Endothelial cell of umbilical vein (primary cell): ENCODE data around the gene TYW5.

Experiments
- EZH2 ChIP-seq: IDR thresholded peaks from 2 replicates; pipeline ENCODE4 v1.6.1; 2012; ENCODE audit warnings: borderline replicate concordance, low read depth, mild to moderate bottlenecking, moderate library complexity, low read length, inconsistent platforms; ENCODE audit not compliant: severe bottlenecking
- FOS ChIP-seq: IDR thresholded peaks from 2 replicates; pipeline ENCODE4 v1.6.1; 2011; ENCODE audit warnings: mild to moderate bottlenecking, low read length, moderate library complexity, borderline replicate concordance; ENCODE audit not compliant: insufficient read depth
- GATA2 ChIP-seq: IDR thresholded peaks from 2 replicates; pipeline ENCODE4 v1.7.0; 2011; ENCODE audit warnings: low read depth, mild to moderate bottlenecking, moderate library complexity, mixed read lengths, low read length; ENCODE audit not compliant: insufficient read length, insufficient read depth
- JUN ChIP-seq: IDR thresholded peaks from 2 replicates; pipeline ENCODE4 v1.6.1; 2011; ENCODE audit warnings: borderline replicate concordance, low read depth; ENCODE audit not compliant: insufficient read length, insufficient read depth
- MYC ChIP-seq: IDR thresholded peaks from one replicate; pipeline ENCODE4 v1.6.1; 2011; ENCODE audit warnings: mild to moderate bottlenecking, low read depth, low read length
- POLR2A ChIP-seq: IDR thresholded peaks from 2 replicates; pipeline ENCODE4 v1.6.1; 2012; ENCODE audit warnings: low read depth, mild to moderate bottlenecking, control low read depth, low read length
- POLR2AphosphoS5 ChIP-seq: IDR thresholded peaks from 2 replicates; pipeline ENCODE4 v1.6.1; 2012; ENCODE audit warnings: low read depth, mild to moderate bottlenecking, control low read depth, low read length, moderate library complexity; ENCODE audit not compliant: insufficient read depth
- TF ChIP-seq, protein P1 (sequence below), 2 donors: IDR thresholded peaks; 1 replicate in 1 of 2; 2 replicates in 1 of 2; pipeline ENCODE4 v1.5.1; 2011; ENCODE audit warnings: low read length in 2 of 2, mild to moderate bottlenecking in 2 of 2, moderate library complexity in 2 of 2, control low read depth in 1 of 2, inconsistent platforms in 1 of 2, low read depth in 1 of 2; ENCODE audit not compliant: insufficient read depth in 1 of 2; ENCODE audit errors: extremely low read depth in 1 of 2

DNA sequence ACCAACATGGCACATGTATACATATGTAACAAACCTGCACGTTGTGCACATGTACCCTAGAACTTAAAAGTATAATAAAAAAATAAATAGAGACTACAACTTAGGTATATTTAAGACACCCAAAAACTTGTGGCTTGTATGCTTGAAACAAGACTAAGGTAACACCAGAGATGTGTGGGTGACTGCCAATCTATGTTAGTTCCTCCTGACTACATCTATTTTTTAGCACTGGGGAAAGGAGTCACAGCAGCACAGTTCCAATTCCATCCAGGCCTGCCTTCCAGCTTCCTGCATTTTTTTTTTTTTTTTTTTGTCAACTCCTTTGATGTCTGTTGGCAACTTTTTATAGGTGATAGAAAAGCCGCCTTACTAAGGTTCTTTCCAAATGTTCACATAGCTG is 26.0 kb downstream of the TYW5 start:
- TF ChIP-seq, protein P1, sequence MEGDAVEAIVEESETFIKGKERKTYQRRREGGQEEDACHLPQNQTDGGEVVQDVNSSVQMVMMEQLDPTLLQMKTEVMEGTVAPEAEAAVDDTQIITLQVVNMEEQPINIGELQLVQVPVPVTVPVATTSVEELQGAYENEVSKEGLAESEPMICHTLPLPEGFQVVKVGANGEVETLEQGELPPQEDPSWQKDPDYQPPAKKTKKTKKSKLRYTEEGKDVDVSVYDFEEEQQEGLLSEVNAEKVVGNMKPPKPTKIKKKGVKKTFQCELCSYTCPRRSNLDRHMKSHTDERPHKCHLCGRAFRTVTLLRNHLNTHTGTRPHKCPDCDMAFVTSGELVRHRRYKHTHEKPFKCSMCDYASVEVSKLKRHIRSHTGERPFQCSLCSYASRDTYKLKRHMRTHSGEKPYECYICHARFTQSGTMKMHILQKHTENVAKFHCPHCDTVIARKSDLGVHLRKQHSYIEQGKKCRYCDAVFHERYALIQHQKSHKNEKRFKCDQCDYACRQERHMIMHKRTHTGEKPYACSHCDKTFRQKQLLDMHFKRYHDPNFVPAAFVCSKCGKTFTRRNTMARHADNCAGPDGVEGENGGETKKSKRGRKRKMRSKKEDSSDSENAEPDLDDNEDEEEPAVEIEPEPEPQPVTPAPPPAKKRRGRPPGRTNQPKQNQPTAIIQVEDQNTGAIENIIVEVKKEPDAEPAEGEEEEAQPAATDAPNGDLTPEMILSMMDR (IDR thresholded peaks at IDR 0.05; ENCODE audit: extremely low read depth in 1 of 2, insufficient read depth in 1 of 2, low read depth in 1 of 2, low read length in 2 of 2) = no peak
- TF ChIP-seq POLR2A (no peak), EZH2 (no peak), GATA2 (no peak), POLR2AphosphoS5 (no peak), JUN (no peak), FOS (no peak), MYC (no peak)
